HL-60 (cell line): Measurements from ENCODE around the gene TPCN2.
A peak's percentile ranks its signal among the peaks of the same experiment; 100 is the strongest.
"Not testable (repeated sequence)": the region's sequence is repeated elsewhere in the genome, so short reads cannot be mapped to it uniquely, and the experiment has no call there.

ENCODE experiments used
- DNase-seq, 2 experiments: peaks; one replicate each; pipeline ENCODE4 v3.0.0-alpha.2; 2010 to 2020; ENCODE audit warnings: low read depth in 1 of 2, low spot score in 1 of 2
- H3K27ac ChIP-seq: fragments of 250-450 bp; sonication (Bioruptor Pico); replicated peaks from 2 replicates; pipeline ENCODE4 v1.5.1; 2020; ENCODE audit warnings: mild to moderate bottlenecking, moderate library complexity
- H3K27me3 ChIP-seq: fragments of 250-450 bp; sonication (Bioruptor Pico); 2 replicates; pipeline ENCODE4 v1.5.1; 2021; ENCODE audit warnings: mild to moderate bottlenecking, moderate library complexity; ENCODE audit not compliant: insufficient read depth, poor library complexity, severe bottlenecking
- H3K4me3 ChIP-seq: replicated peaks from 2 replicates; pipeline ENCODE4 v1.5.1; 2011; ENCODE audit warnings: mild to moderate bottlenecking, control low read depth, low read length; ENCODE audit not compliant: insufficient read depth
- CTCF ChIP-seq: IDR thresholded peaks from one replicate; pipeline ENCODE4 v1.5.1; 2011; ENCODE audit warnings: low read length, control low read depth, inconsistent platforms; ENCODE audit not compliant: insufficient read depth
- GABPA ChIP-seq: IDR thresholded peaks from 2 replicates; pipeline ENCODE4 v1.6.1; 2012; ENCODE audit warnings: low read depth
- POLR2AphosphoS5 ChIP-seq: IDR thresholded peaks from 2 replicates; pipeline ENCODE4 v1.6.1; 2012; ENCODE audit warnings: low read depth
- REST ChIP-seq: IDR thresholded peaks from 2 replicates; pipeline ENCODE4 v1.6.1; 2012; ENCODE audit warnings: low read depth; ENCODE audit not compliant: insufficient replicate concordance
- SPI1 ChIP-seq: IDR thresholded peaks from 2 replicates; pipeline ENCODE4 v1.6.1; 2012; ENCODE audit warnings: low read depth, mild to moderate bottlenecking, borderline replicate concordance
- long read RNA-seq: library from polyadenylated mRNA; unstranded; transcript quantifications from one replicate; pipeline ENCODE4 v2.0.0, GENCODE V29; 2020

The TPCN2 gene
- long read RNA-seq, partial matches to known transcripts = 10 of 112 reads
- long read RNA-seq, other reads (novel, unspliced or antisense) = 96 of 112 reads

DNA sequence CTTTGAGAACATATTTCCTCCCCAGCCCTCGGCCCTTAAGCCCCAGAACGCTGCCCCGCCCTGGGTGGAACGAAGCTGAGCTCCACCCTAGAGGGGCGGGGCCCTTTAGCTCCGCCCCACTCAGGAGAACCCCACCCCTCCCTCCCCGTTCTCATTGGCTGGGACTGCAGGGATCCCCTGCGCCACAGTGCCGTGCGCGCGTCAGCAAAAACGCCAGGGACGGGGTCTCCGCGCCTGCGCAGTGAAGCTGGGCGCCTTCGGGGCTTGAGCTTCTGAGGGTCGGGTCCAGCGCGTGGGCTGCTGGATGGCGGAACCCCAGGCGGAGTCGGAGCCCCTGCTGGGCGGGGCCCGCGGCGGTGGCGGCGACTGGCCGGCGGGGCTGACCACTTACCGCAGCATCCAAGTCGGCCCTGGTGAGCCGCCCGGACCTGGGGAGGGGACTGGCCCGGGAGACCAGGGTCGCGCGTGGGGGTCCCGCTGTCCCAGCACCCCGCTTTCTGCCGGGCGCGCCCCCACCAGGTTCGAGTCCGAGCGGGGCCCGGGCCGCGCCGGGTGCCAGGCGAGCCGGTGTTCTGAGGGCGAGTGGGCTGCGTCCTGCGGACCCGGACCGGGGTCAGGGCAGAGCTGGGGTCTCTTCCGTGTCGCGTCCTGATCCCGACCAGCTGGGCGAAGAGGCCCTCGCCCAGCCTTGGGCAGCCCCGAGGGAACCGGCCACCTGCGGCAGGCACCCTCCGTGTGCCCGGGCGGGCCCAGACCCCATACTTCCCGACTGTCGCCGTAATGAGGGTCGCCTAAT lies at the start of gene TPCN2:
Gene TPCN2 (plus strand): TSS at position 239 of the 796 bp plus-strand sequence. CDS start 66 bp downstream, at position 305.
- TF ChIP-seq REST (no peak), GABPA (no peak), CTCF (no peak), POLR2AphosphoS5 (no peak)
- peak within 1 kb of the TSS; percentile 70 for H3K27ac ChIP-seq
- H3K27me3 ChIP-seq = no peaks in the 10 kb centered on the region
- DNase-seq = peak; percentile 90 to 98
- peak within 1 kb of the TSS; percentile 85 for H3K4me3 ChIP-seq

DNA sequence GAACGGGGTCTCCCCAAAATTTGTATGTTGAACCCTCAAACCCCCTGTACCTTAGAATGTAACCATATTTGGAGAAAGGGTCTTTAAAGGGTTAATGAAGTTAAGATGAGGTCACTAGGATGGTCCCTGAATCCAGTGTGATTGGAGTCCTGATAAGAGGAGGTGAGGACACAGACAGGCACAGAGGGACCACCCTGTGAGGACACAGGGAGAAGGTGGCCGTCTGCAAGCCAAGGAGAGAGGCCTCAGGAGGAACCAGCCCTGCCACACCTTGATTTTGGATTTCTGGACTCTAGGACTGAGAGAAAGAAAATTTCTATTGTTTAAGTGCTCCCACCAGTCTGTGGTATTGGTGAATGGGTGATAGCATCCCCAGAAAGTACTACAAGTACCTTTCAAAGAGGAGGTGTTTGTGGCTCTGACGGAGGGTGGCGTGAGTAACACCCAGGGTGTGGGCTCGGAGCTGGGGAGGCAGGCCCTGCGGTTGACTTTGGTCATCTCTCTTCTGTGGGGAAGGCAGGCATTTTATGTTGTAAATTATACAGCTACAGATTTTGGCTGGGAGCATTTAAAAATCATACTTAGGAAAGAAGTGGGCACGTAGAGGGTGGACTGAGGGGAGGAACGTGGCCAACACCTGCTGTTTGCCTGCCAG lies 49.5 kb upstream of the TPCN2 start:
- no peaks in the 10 kb centered on the region for H3K27me3 ChIP-seq
- DNase-seq = no peak
- no peak overlapping the region for H3K27ac ChIP-seq
- H3K4me3 ChIP-seq = no peak overlapping the region
- TF ChIP-seq POLR2AphosphoS5 = no peak
- no peak for TF ChIP-seq SPI1
- TF ChIP-seq CTCF = no peak
- no peak for TF ChIP-seq GABPA
- TF ChIP-seq REST = no peak

DNA sequence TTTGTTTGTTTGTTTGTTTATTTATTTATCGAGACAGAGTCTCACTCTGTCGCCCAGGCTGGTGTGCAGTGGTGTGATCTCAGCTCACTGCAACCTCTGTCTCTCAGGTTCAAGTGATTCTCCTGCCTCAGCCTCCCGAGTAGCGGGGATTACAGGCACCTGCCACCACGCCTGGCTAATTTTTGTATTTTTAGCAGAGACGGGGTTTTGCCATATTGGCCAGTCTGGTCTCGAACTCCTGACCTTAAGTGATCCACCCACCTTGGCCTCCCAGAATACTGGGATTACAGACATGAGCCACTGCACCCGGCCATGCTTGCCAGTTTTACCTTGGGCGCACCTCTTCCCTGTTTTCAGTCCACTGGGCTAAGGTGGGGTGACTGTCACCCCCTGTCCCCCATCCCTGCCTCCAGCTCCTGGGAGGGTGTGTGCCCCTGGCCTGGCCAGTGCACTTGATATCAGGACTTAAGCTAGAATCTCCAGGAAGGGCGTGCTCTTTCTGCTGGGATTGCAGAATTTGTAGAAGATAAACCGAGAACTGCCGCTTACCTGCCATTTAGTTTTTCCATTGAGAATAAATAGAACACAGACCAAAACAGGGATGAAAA lies 48.9 kb upstream of the TPCN2 start:
- not testable (repeated sequence) for DNase-seq, H3K4me3 ChIP-seq, H3K27ac ChIP-seq, H3K27me3 ChIP-seq

DNA sequence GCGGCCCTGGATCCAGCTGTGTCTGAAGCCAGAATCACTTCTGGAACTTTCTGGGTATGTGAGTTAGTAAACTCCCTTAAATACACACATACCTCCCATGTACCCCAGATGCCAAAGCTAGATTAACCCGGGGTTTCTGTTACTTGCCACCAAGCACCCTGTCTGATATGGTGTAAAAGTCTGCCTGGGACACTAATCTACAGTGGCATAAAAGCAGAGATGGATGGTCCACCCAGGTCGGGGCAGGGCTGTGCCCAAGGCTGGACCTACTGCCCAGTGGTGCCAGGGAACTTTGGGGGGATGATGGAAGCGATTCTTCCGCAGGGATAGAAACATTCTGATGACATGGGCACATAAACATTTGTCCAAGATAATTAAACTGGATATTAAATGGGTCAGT lies 48.3 kb upstream of the TPCN2 start:
- no peak overlapping the region for H3K27ac ChIP-seq

More for the DNA sequence above, 48.3 kb upstream of the TPCN2 start:
- no peak overlapping the region for H3K4me3 ChIP-seq
- TF ChIP-seq POLR2AphosphoS5 (no peak), CTCF (no peak), GABPA (no peak), SPI1 (no peak), REST (no peak)
- no peaks in the 10 kb centered on the region for H3K27me3 ChIP-seq
- no peak for DNase-seq
